ENCODE measurements around the gene DHX29.
"Not testable (repeated sequence)": the region's sequence is repeated elsewhere in the genome, so short reads cannot be mapped to it uniquely, and the experiment has no call there.

DNA sequence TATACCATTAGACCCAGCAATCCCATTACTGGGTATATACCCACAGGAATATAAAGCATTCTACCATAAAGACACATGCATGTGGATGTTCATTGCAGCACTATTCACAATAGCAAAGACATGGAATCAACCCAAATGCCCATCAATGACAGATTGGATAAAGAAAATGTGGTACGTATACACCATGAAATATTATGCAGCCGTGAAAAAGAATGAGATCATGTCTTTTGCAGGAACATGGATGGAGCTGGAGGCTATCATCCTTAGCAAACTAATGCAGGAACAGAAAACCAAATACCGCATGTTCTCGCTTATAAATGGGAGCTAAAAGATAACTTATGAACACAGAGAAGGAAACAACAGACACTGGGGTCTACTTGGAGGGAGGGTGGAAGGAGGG is 10.7 kb upstream of the DHX29 start:
- not testable (repeated sequence) for TF ChIP-seq OSR1 (CRISPR knock-in tag; IDR thresholded peaks at IDR 0.05); ZNF70 (CRISPR knock-in tag; IDR thresholded peaks at IDR 0.05); ISL1 (CRISPR knock-in tag; IDR thresholded peaks at IDR 0.05); ZFP3 (CRISPR knock-in tag; IDR thresholded peaks at IDR 0.05); TOX (CRISPR knock-in tag; IDR thresholded peaks at IDR 0.05; ENCODE audit: borderline replicate concordance)
- TF ChIP-seq, protein P1, sequence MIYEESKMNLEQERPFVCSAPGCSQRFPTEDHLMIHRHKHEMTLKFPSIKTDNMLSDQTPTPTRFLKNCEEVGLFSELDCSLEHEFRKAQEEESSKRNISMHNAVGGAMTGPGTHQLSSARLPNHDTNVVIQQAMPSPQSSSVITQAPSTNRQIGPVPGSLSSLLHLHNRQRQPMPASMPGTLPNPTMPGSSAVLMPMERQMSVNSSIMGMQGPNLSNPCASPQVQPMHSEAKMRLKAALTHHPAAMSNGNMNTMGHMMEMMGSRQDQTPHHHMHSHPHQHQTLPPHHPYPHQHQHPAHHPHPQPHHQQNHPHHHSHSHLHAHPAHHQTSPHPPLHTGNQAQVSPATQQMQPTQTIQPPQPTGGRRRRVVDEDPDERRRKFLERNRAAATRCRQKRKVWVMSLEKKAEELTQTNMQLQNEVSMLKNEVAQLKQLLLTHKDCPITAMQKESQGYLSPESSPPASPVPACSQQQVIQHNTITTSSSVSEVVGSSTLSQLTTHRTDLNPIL (CRISPR knock-in tag; IDR thresholded peaks at IDR 0.05; ENCODE audit: low read depth) = not testable (repeated sequence)
- TF ChIP-seq, protein P2, sequence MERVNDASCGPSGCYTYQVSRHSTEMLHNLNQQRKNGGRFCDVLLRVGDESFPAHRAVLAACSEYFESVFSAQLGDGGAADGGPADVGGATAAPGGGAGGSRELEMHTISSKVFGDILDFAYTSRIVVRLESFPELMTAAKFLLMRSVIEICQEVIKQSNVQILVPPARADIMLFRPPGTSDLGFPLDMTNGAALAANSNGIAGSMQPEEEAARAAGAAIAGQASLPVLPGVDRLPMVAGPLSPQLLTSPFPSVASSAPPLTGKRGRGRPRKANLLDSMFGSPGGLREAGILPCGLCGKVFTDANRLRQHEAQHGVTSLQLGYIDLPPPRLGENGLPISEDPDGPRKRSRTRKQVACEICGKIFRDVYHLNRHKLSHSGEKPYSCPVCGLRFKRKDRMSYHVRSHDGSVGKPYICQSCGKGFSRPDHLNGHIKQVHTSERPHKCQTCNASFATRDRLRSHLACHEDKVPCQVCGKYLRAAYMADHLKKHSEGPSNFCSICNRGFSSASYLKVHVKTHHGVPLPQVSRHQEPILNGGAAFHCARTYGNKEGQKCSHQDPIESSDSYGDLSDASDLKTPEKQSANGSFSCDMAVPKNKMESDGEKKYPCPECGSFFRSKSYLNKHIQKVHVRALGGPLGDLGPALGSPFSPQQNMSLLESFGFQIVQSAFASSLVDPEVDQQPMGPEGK (CRISPR knock-in tag; IDR thresholded peaks at IDR 0.05; ENCODE audit: borderline replicate concordance) = not testable (repeated sequence)
